Keratinocyte (primary cell): ENCODE data around the gene C12orf75. TPM values are rescaled to one million over a fixed set of nuclear protein-coding genes. Genes with fewer than 3 reads are reported as not detected.

ENCODE experiments used
- DNase-seq: peaks from one replicate; pipeline ENCODE4 v3.0.0-alpha.2; 2011; ENCODE audit warnings: low read depth, missing footprints, low spot score
- FAIRE-seq: peaks from 2 replicates; lab custom pipeline; 2011; peaks lifted over from hg19 to GRCh38; lab: Jason Lieb, UNC
- H2AFZ ChIP-seq: 2 replicates; pipeline ENCODE4 v1.6.0; 2012; ENCODE audit warnings: low read length, control low read depth, inconsistent platforms; ENCODE audit not compliant: control insufficient read depth
- H3K27ac ChIP-seq: 2 replicates; pipeline ENCODE4 v1.5.1; 2011; ENCODE audit warnings: low read length; ENCODE audit not compliant: control insufficient read depth, insufficient read depth
- H3K27me3 ChIP-seq: 3 replicates; pipeline ENCODE4 v1.6.0; 2011; ENCODE audit warnings: low read length; ENCODE audit not compliant: control insufficient read depth, insufficient read depth; ENCODE audit errors: extremely low read depth
- H3K36me3 ChIP-seq, 2 experiments: 2 replicates in 1 of 2; 3 replicates in 1 of 2; pipeline ENCODE4 v1.5.1; 2011; ENCODE audit warnings: low read length in 2 of 2, mild to moderate bottlenecking in 1 of 2; ENCODE audit not compliant: control insufficient read depth in 2 of 2, insufficient read depth in 2 of 2; ENCODE audit errors: extremely low read depth in 1 of 2
- H3K4me1 ChIP-seq: 3 replicates; pipeline ENCODE4 v1.5.1; 2011; ENCODE audit warnings: low read length; ENCODE audit not compliant: control insufficient read depth, insufficient read depth; ENCODE audit errors: extremely low read depth
- H3K4me2 ChIP-seq: 3 replicates; pipeline ENCODE4 v1.6.0; 2011; ENCODE audit warnings: low read depth, low read length; ENCODE audit not compliant: control insufficient read depth, insufficient read depth; ENCODE audit errors: extremely low read depth
- H3K4me3 ChIP-seq, 3 experiments: fragments of 200-600 bp in 1 of 3; sonication (generic) in 1 of 3; 2 replicates in 2 of 3; 3 replicates in 1 of 3; pipeline ENCODE4 v1.5.1; 2011 to 2016; ENCODE audit warnings: low read length in 3 of 3, mild to moderate bottlenecking in 3 of 3, control low read depth in 2 of 3, inconsistent platforms in 1 of 3, low read depth in 1 of 3, mixed read lengths in 1 of 3, mixed run types in 1 of 3, moderate library complexity in 1 of 3; ENCODE audit not compliant: control insufficient read depth in 2 of 3, insufficient read depth in 2 of 3; ENCODE audit errors: extremely low read depth in 1 of 3
- H3K79me2 ChIP-seq: 2 replicates; pipeline ENCODE4 v1.6.0; 2012; ENCODE audit warnings: low read length; ENCODE audit not compliant: control insufficient read depth, insufficient read depth
- H3K9ac ChIP-seq: 3 replicates; pipeline ENCODE4 v1.6.0; 2011; ENCODE audit warnings: low read length; ENCODE audit not compliant: control insufficient read depth, insufficient read depth; ENCODE audit errors: extremely low read depth
- H3K9me1 ChIP-seq: 3 replicates; pipeline ENCODE4 v1.6.0; 2011; ENCODE audit warnings: low read length; ENCODE audit not compliant: control insufficient read depth, insufficient read depth; ENCODE audit errors: extremely low read depth
- H3K9me3 ChIP-seq: 2 replicates; pipeline ENCODE4 v1.5.1; 2012; ENCODE audit warnings: low read depth, low read length; ENCODE audit not compliant: control insufficient read depth
- H4K20me1 ChIP-seq: 3 replicates; pipeline ENCODE4 v1.6.0; 2011; ENCODE audit warnings: low read length; ENCODE audit not compliant: control insufficient read depth, insufficient read depth; ENCODE audit errors: extremely low read depth
- EZH2 ChIP-seq: IDR thresholded peaks from one replicate; pipeline ENCODE4 v1.6.1; 2012; ENCODE audit warnings: inconsistent platforms, mild to moderate bottlenecking, low read length, moderate library complexity
- dilution Hi-C: fragments of 300-500 bp; cut with MboI; formaldehyde crosslinking; loops from one replicate; pipeline ENCODE4 v1.7.0; 2020; ENCODE audit warnings: low sequenced_read_pairs; ENCODE audit not compliant: extremely low pct_ligation_motif_present
- polyA plus RNA-seq, 5 experiments: library from polyadenylated mRNA; depleted of rRNA in 3 of 5; stranded (reverse) in 3 of 5; stranded (forward) in 1 of 5; unstranded in 1 of 5; fragments of >200 nt; gene quantifications; 1 replicate in 1 of 5; 2 replicates in 3 of 5; 3 replicates in 1 of 5; pipeline versions ENCODE4 v1.2.1 to v1.2.3, GENCODE V29; 2011 to 2012; ENCODE audit warnings: missing spikeins in 2 of 5, low read depth in 1 of 5, low replicate concordance in 1 of 5
- TF ChIP-seq, protein P1 (sequence below), 3 experiments: IDR thresholded peaks in 1 of 3; conservative IDR thresholded peaks in 1 of 3; optimal IDR thresholded peaks in 1 of 3; 2 replicates in 2 of 3; 3 replicates in 1 of 3; pipeline versions ENCODE3 to v1.5.1; 2011; ENCODE audit warnings: low read length in 3 of 3, mild to moderate bottlenecking in 3 of 3, moderate library complexity in 2 of 3, control low read depth in 1 of 3, inconsistent platforms in 1 of 3; ENCODE audit not compliant: insufficient read depth in 2 of 3; ENCODE audit errors: extremely low read depth in 1 of 3

The C12orf75 gene
- polyA plus RNA-seq, 1 donor (not counting 4 experiments of a cell fraction or from before 2014, with no cell fraction given), result 160 TPM

DNA sequence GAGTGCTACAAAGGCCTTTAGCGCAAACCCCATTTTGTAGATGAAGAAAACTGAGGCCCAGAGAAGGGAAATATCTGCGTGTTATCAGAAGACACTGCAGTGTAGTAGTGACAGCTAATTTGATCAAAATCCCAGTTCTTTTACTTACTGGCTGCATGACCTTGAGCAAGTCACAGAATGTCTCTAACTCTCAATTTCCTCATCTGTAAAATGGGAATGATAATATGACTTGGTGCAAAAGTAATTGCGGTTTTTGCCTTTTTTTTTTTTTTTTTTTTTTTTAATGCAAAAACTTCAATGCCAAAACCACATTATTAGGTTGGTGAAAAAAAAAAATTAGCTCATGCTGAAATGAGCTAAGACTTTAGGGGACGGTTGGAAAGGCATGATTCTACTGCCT, 69.7 kb downstream of the C12orf75 start:
- DNase-seq (no peak), FAIRE-seq (no peak)
- Histone ChIP-seq H3K4me3 (no peak overlapping the region), H3K36me3 (no peaks in the 10 kb centered on the region), H3K27ac (no peak overlapping the region), H2AFZ (no peak overlapping the region), H3K27me3 (no peaks in the 10 kb centered on the region), H3K9me1 (no peaks in the 10 kb centered on the region), H3K9me3 (no peaks in the 10 kb centered on the region), H3K4me1 (no peaks in the 10 kb centered on the region), H3K4me2 (no peak overlapping the region), H3K79me2 (no peaks in the 10 kb centered on the region), H3K9ac (no peak overlapping the region), H4K20me1 (no peaks in the 10 kb centered on the region)
- dilution Hi-C loops, result no loop called here
- no peak for TF ChIP-seq EZH2
- TF ChIP-seq, protein P1, sequence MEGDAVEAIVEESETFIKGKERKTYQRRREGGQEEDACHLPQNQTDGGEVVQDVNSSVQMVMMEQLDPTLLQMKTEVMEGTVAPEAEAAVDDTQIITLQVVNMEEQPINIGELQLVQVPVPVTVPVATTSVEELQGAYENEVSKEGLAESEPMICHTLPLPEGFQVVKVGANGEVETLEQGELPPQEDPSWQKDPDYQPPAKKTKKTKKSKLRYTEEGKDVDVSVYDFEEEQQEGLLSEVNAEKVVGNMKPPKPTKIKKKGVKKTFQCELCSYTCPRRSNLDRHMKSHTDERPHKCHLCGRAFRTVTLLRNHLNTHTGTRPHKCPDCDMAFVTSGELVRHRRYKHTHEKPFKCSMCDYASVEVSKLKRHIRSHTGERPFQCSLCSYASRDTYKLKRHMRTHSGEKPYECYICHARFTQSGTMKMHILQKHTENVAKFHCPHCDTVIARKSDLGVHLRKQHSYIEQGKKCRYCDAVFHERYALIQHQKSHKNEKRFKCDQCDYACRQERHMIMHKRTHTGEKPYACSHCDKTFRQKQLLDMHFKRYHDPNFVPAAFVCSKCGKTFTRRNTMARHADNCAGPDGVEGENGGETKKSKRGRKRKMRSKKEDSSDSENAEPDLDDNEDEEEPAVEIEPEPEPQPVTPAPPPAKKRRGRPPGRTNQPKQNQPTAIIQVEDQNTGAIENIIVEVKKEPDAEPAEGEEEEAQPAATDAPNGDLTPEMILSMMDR (optimal IDR thresholded peaks at IDR 0.05 in 1 of 3, IDR thresholded peaks at IDR 0.05 in 1 of 3, conservative IDR thresholded peaks at IDR 0.05 in 1 of 3; ENCODE audit: extremely low read depth in 1 of 3, insufficient read depth in 2 of 3, low read length in 3 of 3), result no peak

DNA sequence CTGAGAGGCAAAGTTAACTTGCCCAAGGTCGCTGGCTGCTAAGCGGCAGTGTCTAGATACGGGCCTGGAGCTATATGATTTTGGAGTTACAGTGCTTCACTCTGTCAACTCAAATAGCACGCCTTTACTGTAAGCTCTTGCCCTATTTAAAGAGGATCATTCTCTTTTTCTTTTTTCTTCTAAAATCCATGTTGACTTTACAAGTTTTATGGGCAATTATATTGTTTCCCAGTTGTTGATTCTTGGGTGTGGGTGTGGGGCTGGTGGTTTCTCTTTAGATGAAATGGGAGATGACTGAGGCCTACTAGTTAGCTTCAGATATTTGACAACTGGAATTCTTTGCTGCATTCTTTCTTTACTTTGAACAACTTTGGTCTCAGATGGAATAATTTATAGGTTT, 70.7 kb downstream of the C12orf75 start:
- TF ChIP-seq EZH2, result no peak
- TF ChIP-seq, protein P1 (optimal IDR thresholded peaks at IDR 0.05 in 1 of 3, IDR thresholded peaks at IDR 0.05 in 1 of 3, conservative IDR thresholded peaks at IDR 0.05 in 1 of 3; ENCODE audit: extremely low read depth in 1 of 3, insufficient read depth in 2 of 3, low read length in 3 of 3), result no peak
- dilution Hi-C loops, result no loop called here
- H3K4me3 ChIP-seq, result no peak overlapping the region
- no peaks in the 10 kb centered on the region for H3K9me3 ChIP-seq
- H3K9ac ChIP-seq, result no peak overlapping the region
- H3K36me3 ChIP-seq, result no peaks in the 10 kb centered on the region
- DNase-seq (no peak), FAIRE-seq (no peak)
- no peaks in the 10 kb centered on the region for H3K4me1 ChIP-seq
- no peaks in the 10 kb centered on the region for H3K9me1 ChIP-seq
- H3K27me3 ChIP-seq, result no peaks in the 10 kb centered on the region
- H3K4me2 ChIP-seq, result no peak overlapping the region
- no peaks in the 10 kb centered on the region for H4K20me1 ChIP-seq
- no peak overlapping the region for H2AFZ ChIP-seq
- H3K79me2 ChIP-seq, result no peaks in the 10 kb centered on the region
- no peak overlapping the region for H3K27ac ChIP-seq
